Mesothelial cell of epicardium (in vitro differentiated cells): ENCODE data around the gene SNX4. TPM values are rescaled to one million over a fixed set of nuclear protein-coding genes. Genes with fewer than 3 reads are reported as not detected.
"Not testable (repeated sequence)": the region's sequence is repeated elsewhere in the genome, so short reads cannot be mapped to it uniquely, and the experiment has no call there.

Experiments
- DNase-seq, 2 experiments: peaks; one replicate each; pipeline ENCODE4 v3.0.0; 2021; ENCODE audit warnings: low spot score in 2 of 2; ENCODE audit not compliant: unreplicated experiment in 2 of 2
- H3K27ac Mint-ChIP-seq: 2 replicates; pipeline ENCODE4 v1.8.0; 2021; ENCODE audit warnings: mixed read lengths
- H3K27me3 Mint-ChIP-seq: 2 replicates; pipeline ENCODE4 v1.8.0; 2021; ENCODE audit warnings: low read depth, mixed read lengths
- H3K36me3 Mint-ChIP-seq: 2 replicates; pipeline ENCODE4 v1.8.0; 2021; ENCODE audit warnings: mixed read lengths
- H3K4me1 Mint-ChIP-seq: 2 replicates; pipeline ENCODE4 v1.8.0; 2021; ENCODE audit warnings: mixed read lengths
- H3K4me3 Mint-ChIP-seq: 2 replicates; pipeline ENCODE4 v1.8.0; 2021; ENCODE audit warnings: mild to moderate bottlenecking, moderate library complexity, mixed read lengths
- H3K9me3 Mint-ChIP-seq: 2 replicates; pipeline ENCODE4 v1.8.0; 2021; ENCODE audit warnings: mixed read lengths
- CTCF ChIP-seq: fragments of 200-600 bp; sonication (generic); IDR thresholded peaks from one replicate; pipeline ENCODE4 v1.5.0; 2021; ENCODE audit warnings: antibody characterized with exemption; ENCODE audit not compliant: unreplicated experiment
- total RNA-seq: library from RNA; stranded (reverse); gene quantifications from 3 replicates; pipeline ENCODE4 v1.2.1, GENCODE V29; 2021

SNX4 gene
- total RNA-seq, 1 donor from 2014 or later = 24.4 TPM

DNA sequence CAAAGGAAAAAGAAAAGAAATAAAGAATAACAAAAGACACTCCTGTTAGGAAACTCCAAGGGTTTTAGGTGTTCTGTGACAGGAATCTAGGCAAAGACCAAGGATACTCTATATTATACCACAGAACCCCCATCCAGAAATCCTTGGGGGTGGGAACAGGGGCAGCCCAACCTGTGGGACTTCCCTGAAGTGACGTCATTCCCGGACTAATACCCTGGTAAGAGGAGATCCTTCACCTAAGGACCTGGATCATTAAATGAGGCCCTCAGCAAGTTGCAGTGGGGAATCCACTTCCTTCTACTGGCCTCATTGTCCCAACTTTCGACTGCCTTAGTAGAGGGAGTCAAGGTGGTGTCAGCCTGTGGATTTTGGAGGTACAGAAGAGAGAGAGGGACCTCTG is 103.8 kb downstream of the SNX4 start:
- H3K27ac Mint-ChIP-seq = no peak overlapping the region

GRCh38 chr3:125414669-125415068 is 105.3 kb downstream of the SNX4 start:
- Mint-ChIP-seq H3K27ac (no peak overlapping the region), H3K9me3 (no peaks in the 10 kb centered on the region), H3K27me3 (peaks cover 37% of the 10 kb centered on the region), H3K4me1 (no peaks in the 10 kb centered on the region), H3K36me3 (no peaks in the 10 kb centered on the region), H3K4me3 (no peak overlapping the region)
- no peak for TF ChIP-seq CTCF
- no peak for DNase-seq

More for the DNA sequence above, 103.8 kb downstream of the SNX4 start:
- Mint-ChIP-seq H3K4me3 (no peak overlapping the region), H3K4me1 (no peaks in the 10 kb centered on the region), H3K36me3 (no peaks in the 10 kb centered on the region), H3K27me3 (peaks cover 29% of the 10 kb centered on the region), H3K9me3 (no peaks in the 10 kb centered on the region)
- no peak for DNase-seq
- TF ChIP-seq CTCF = no peak

DNA sequence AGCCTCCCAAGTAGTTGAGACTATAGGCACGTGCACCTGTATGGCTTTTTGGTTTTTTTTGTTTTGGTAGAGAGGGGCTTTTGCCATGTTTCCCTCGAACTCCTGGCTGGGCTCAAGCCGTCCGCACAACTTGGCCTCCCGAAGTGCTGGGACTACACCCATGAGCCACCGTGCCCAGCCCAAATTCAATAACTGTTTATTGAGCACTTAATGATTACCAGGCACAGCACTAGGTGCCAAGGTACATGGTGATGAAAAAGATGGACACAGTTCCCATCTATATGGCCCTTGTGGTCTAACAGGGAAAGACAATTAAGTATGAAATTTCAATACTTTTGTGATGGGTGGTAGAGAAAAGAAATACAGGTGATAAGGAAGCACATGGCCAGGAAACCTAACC is 109.1 kb downstream of the SNX4 start:
- no peak overlapping the region for H3K4me3 Mint-ChIP-seq
- no peaks in the 10 kb centered on the region for H3K36me3 Mint-ChIP-seq
- peaks cover 4% of the 10 kb centered on the region for H3K9me3 Mint-ChIP-seq
- H3K27me3 Mint-ChIP-seq = peaks cover 46% of the 10 kb centered on the region
- no peak for TF ChIP-seq CTCF
- no peak overlapping the region for H3K27ac Mint-ChIP-seq
- no peak for DNase-seq
- H3K4me1 Mint-ChIP-seq = no peaks in the 10 kb centered on the region

DNA sequence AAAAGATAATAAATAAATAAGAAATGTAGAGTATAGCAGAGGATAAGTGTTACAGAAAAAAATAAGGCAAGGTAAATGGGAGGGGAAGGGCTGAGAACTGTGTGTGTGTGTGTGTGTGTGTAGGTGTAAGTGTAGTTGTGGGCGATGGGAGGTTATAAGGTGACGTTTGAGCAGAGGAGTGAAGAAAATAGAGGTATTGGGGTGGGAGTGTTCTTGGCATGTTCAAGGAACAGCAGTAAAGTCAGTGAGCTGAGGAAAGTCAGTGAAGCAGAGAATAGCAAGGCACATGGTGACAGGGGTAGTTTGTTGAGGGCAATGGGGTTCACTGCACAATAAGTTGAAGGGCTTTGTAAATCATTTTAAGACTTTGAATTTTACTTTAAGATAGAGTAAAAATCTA is 113.9 kb downstream of the SNX4 start:
- DNase-seq = no peak
- TF ChIP-seq CTCF = no peak
- H3K36me3 Mint-ChIP-seq = no peaks in the 10 kb centered on the region
- H3K27ac Mint-ChIP-seq = no peak overlapping the region
- H3K4me1 Mint-ChIP-seq = no peaks in the 10 kb centered on the region
- peaks cover 11% of the 10 kb centered on the region for H3K9me3 Mint-ChIP-seq
- H3K4me3 Mint-ChIP-seq = no peak overlapping the region
- peaks cover 17% of the 10 kb centered on the region for H3K27me3 Mint-ChIP-seq

GRCh38 chr3:125405515-125405914 is 114.5 kb downstream of the SNX4 start:
- DNase-seq, H3K36me3 Mint-ChIP-seq, H3K4me3 Mint-ChIP-seq, H3K4me1 Mint-ChIP-seq, H3K27ac Mint-ChIP-seq: not testable (repeated sequence)
- Mint-ChIP-seq H3K9me3 (peaks cover 11% of the 10 kb centered on the region), H3K27me3 (peaks cover 16% of the 10 kb centered on the region)

GRCh38 chr3:125403789-125404188 is 116.2 kb downstream of the SNX4 start:
- Mint-ChIP-seq H3K4me1 (no peaks in the 10 kb centered on the region), H3K36me3 (no peaks in the 10 kb centered on the region), H3K27me3 (peaks cover 5% of the 10 kb centered on the region), H3K27ac (no peak overlapping the region), H3K4me3 (no peak overlapping the region), H3K9me3 (peaks cover 11% of the 10 kb centered on the region)
- no peak for TF ChIP-seq CTCF
- no peak for DNase-seq
